NCI-H226 (cell line): ENCODE measurements around the gene NCOA3.
A peak's percentile ranks its signal among the peaks of the same experiment; 100 is the strongest.

Source experiments
- DNase-seq: peaks from one replicate; pipeline ENCODE4 v3.0.0-alpha.2; 2015

NCOA3 gene

GRCh38 chr20:47669152-47669425 lies 167.4 kb downstream of the NCOA3 start:
- no peak for DNase-seq

- no peak for DNase-seq
Observed at GRCh38 chr20:47669489-47669888, 167.8 kb downstream of the NCOA3 start.

DNA sequence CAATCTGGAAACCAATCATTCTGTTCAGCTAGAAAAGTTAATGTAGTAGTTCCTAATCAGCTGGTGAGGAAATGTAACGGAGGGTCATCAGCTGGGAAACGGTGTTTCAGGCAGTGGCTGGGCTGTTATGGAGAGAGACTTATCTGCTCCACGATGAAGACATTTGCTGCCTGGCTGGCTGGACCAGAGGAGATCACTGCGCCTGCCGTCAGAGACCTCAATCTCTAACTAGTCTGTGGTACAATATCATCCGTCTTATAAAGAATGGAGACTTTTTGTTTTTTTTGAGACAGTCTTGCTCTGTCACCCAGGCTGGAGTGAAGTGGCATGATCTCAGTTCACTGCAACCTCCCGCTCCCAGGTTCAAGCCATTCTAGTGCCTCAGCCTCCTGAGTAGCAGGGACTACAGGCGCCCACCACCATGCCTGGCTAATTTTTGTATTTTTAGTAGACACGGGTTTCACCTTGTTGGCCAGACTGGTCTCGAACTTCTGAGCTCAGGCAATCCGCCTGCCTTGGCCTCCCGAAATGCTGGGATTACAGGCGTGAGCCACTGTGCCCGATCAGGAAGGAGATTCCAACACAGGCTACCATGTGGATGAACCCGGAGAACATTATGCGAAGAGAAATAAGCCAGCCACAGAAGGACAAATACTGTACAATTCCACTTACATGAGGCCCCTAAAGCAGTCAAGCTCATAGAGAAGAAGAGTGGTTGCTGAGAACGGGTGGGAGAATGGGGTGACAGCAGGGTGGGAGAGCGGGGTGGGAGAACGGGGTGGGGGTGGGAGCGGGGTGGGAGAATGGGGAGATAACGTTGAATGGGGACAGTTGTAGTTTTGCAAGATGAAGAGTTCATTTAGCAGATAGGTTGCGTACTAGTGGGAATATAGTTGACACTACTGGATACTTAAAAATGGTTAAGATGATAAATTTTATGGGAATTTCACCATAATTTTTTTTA lies 168.5 kb downstream of the NCOA3 start:
- no peak for DNase-seq

DNA sequence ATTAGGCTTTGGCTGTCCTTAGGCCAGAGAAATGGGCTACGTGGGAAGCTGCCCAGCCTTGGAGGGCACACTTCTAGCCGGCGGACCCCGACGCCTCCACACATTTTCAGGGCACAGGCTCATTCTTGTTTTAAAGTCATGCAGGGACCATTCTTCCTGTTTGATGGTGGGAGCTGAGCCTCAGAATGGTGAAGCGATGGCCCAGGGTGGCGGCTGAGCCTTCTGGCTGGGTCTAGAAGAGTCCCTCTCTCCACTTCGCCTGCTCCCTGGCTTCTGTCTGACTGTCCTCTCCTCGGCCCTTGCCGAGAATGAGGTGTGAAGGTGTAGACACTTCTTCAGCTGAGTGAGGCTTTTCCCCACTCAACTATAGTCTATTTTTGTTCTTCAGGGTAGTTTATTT lies 169.2 kb downstream of the NCOA3 start:
- DNase-seq: no peak

GRCh38 chr20:47672166-47672565 lies 170.5 kb downstream of the NCOA3 start:
- no peak for DNase-seq

GRCh38 chr20:47672886-47673670 lies 171.4 kb downstream of the NCOA3 start:
- DNase-seq: no peak

GRCh38 chr20:47673671-47673955 lies 171.9 kb downstream of the NCOA3 start:
- no peak for DNase-seq

DNA sequence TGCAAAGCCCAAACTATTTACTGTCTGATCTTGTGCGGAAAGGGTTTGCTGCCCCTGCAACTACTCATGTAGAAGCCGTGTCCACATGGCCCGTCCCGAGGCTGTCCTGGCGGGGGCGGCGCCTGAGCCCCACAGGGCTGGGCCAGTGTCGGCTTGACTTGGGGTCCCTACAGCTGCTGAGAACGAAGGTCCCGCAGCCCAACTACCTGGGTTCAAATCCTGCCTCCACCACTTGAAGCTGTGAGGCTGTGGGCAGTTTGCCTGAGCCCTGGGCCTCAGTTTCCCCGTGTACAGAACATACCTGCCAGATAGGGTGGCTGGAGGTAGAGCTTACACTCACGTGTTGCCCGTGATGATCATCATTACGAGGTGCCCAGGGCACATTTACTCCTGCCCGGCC lies 172.5 kb downstream of the NCOA3 start:
- DNase-seq: no peak

GRCh38 chr20:47674686-47675085 lies 173.0 kb downstream of the NCOA3 start:
- no peak for DNase-seq

DNA sequence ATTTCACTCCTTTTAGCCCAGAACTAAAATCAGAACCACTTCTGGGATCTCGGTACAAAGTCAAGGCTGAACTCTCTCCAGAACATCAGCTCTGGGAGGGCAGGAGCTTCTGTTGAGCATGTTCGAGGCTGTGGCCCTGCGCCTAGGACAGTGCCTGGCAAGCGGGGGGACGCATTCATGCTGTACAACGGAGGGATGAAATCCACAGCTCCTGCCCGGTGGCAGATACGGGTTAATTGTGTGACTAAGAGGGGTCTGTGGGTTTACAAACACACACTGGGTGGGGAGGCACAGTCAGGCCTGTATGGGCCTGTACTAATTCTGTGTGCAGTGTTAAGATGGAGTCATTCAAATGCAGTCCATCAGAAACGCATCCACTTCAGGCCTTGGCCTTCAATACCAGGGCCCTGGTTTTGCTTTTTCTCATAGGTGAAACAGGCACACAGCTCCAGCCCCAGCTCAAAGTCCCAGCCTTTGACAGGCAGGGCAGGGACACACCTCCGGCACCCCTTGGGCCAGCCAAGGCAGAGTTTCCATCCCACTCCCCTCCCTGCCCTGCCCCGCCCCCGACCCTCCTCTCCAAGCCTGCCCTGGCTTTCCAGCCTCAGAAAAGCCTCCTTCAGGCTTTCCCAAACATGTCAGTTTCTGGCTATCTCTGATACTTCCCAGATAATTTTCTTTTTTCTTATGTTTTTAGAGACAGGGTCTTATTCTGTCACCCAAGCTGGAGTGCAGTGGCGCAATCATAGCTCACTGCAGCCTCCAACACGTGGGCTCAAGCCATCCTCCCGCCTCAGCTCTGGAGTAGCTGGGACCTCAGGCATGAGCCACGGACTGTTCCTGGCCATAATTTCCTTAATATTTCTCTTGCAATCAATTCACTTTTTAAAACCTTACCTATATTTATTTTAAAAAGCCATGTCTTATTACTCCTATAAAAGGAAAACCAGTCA lies 173.8 kb downstream of the NCOA3 start:
- no peak for DNase-seq

- no peak for DNase-seq
Observed at GRCh38 chr20:47676219-47676721, 174.6 kb downstream of the NCOA3 start.

- no peak for DNase-seq
Observed at GRCh38 chr20:47676912-47677634, 175.4 kb downstream of the NCOA3 start.

DNA sequence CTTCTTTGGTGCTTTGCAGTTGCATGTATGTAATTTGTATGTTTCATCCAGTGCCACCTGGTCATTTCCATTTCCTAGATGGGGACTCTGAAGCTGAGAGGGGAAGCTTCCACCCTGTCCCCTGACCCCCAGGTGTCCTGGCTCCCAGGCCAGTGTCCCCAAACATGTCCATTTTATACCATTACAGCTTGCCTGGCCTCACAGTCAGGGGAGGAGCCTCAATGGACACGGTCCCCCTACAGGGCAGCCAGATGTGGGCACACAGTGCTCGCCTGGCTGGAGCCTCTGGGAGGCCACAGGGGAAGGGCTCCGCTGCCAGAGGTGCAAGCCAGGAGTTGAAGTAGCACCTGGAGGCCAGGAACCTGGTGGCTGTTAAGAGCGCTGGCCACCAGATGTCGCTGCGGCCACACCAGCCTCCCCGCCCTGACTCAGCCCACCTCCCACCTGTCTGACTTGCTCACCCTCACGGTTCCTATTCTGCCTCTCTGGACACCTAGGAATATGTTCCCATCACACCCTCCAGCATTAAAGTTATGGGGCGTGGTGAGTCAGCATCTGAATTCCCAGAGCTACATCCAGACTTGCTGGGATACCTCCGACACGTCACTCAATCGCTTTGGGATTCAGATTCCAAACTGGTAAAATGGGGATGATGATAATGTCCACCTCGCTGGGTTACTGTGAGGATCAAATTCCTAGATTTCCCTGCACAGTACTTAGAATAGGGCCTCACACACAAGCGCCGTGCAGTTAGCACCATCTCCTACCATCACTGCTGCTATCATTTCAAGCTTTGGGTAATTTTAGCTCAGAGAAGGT lies 176.2 kb downstream of the NCOA3 start:
- peak; percentile 43 for DNase-seq

DNA sequence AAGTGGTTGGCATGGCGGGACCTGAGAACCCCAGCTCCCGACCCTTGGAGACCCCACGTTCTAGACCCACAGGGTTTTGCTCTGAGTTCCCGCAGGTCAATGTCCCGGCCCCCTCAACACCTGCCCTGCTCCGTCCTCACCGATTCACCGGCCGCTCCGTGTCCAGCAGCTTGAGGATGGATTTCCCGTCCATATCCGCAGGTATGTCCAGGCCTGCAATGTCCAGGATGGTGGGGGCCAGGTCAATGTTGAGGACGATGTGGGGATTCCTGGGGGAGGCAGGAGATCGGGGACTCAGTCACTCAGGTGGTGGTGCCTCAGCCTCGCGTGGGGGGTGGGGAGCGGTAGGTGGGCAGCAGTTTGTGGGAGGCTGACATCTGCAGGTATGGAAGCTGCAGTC lies 176.8 kb downstream of the NCOA3 start:
- no peak for DNase-seq

DNA sequence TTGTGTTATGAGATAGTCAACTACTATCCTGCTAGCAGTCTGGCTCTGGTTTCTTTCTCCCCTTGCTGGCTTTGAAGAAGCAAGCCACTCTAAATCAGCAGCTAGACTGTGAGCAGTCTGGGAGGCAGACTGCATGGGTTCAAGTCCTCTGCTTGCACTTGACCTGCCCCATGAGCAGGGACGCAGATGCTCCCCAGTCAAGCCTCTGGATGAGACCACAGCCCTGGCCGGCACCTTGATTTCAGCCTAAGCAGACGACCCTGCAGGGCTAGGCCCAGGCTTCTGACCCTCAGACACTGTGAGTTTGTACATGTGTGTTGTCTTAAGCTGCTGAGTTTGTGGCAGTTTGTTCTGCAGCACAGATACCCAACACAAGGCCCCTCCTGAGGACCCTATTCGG lies 177.8 kb downstream of the NCOA3 start:
- DNase-seq: no peak

GRCh38 chr20:47680804-47681529 lies 179.3 kb downstream of the NCOA3 start:
- DNase-seq: peak; percentile 10

DNA sequence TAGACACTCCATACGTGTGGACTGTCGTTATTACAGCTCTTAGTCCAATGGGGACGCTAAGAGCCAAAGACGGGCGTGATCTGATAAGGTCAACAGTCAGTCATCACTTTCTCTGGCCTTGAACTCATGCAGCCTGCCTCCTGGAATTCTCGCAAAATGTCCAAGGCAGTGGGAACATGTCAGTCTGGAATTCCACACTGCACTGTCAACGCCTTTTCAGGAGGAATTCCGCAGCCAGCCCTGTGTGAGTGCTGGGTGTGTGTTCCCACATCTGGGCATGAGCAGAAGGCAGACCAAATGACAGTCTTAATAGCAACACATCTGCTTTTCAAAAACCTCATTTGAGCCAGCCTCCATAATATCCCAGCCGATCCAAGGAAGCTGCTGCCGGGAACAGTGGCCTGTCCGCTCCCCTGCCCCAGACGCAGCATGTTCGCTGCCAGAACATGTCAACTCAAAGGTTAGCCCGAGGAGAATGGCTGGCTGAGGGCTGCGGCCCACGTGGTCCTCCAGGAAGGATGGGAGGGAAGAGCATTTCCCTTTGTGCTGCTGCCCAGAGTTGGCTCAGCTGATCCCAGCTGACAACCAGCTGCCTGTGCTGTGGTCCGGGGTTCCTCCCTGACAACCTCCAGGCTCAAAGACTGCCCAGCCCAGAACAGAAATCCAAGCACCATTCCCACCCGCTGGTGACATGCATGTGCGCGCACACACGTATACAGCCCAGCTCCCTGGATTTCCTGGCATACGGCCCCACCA lies 180.5 kb downstream of the NCOA3 start:
- no peak for DNase-seq

- no peak for DNase-seq
Observed at GRCh38 chr20:47682916-47683315, 181.2 kb downstream of the NCOA3 start.

- DNase-seq: no peak
Observed at GRCh38 chr20:47684306-47685080, 182.8 kb downstream of the NCOA3 start.
